H9 (cell line): ENCODE measurements around the gene CAMK1. TPM values are rescaled to one million over a fixed set of nuclear protein-coding genes. Genes with fewer than 3 reads are reported as not detected.

Experiments used
- DNase-seq: peaks from one replicate; pipeline ENCODE4 v3.0.0-alpha.2; 2017
- H2AFZ ChIP-seq: one replicate; pipeline ENCODE4 v1.6.1; 2013; ENCODE audit warnings: mild to moderate bottlenecking, low read length, control low read depth, moderate library complexity
- H2AK5ac ChIP-seq: 2 replicates; pipeline ENCODE4 v1.6.1; 2013; ENCODE audit warnings: low read length, control low read depth, mixed read lengths; ENCODE audit not compliant: insufficient read length
- H2BK120ac ChIP-seq: one replicate; pipeline ENCODE4 v1.6.1; 2013; ENCODE audit warnings: low read depth, mild to moderate bottlenecking, low read length, control low read depth, inconsistent platforms; ENCODE audit not compliant: poor library complexity, severe bottlenecking
- H2BK12ac ChIP-seq: 2 replicates; pipeline ENCODE4 v1.6.1; 2013; ENCODE audit warnings: low read length, control low read depth, mixed read lengths, low read depth; ENCODE audit not compliant: insufficient read length
- H2BK15ac ChIP-seq: 2 replicates; pipeline ENCODE4 v1.6.1; 2013; ENCODE audit warnings: low read depth, low read length, control low read depth
- H2BK20ac ChIP-seq: one replicate; pipeline ENCODE4 v1.6.1; 2013; ENCODE audit warnings: low read depth, mild to moderate bottlenecking, low read length, control low read depth, inconsistent platforms; ENCODE audit not compliant: poor library complexity, severe bottlenecking
- H2BK5ac ChIP-seq: 2 replicates; pipeline ENCODE4 v1.6.1; 2013; ENCODE audit warnings: low read length, control low read depth, mixed read lengths; ENCODE audit not compliant: insufficient read length
- H3K14ac ChIP-seq: 2 replicates; pipeline ENCODE4 v1.6.1; 2013; ENCODE audit warnings: low read length, control low read depth; ENCODE audit not compliant: insufficient read depth
- H3K18ac ChIP-seq: 2 replicates; pipeline ENCODE4 v1.6.1; 2013; ENCODE audit warnings: low read depth, mild to moderate bottlenecking, mixed read lengths, low read length, control low read depth; ENCODE audit not compliant: insufficient read length
- H3K23ac ChIP-seq: 2 replicates; pipeline ENCODE4 v1.6.1; 2013; ENCODE audit warnings: low read length, control low read depth, mixed read lengths, low read depth; ENCODE audit not compliant: insufficient read length
- H3K23me2 ChIP-seq: 2 replicates; pipeline ENCODE4 v1.6.1; 2013; ENCODE audit warnings: low read depth, mild to moderate bottlenecking, mixed read lengths, low read length, control low read depth; ENCODE audit not compliant: insufficient read length, poor library complexity, severe bottlenecking
- H3K27ac ChIP-seq: 2 replicates; pipeline ENCODE4 v1.5.1; 2013; ENCODE audit warnings: low read length, control low read depth, mixed read lengths, low read depth; ENCODE audit not compliant: insufficient read length
- H3K27me3 ChIP-seq: 2 replicates; pipeline ENCODE4 v1.6.1; 2013; ENCODE audit warnings: low read length, control low read depth, inconsistent platforms; ENCODE audit not compliant: insufficient read depth
- H3K4ac ChIP-seq: 2 replicates; pipeline ENCODE4 v1.6.1; 2013; ENCODE audit warnings: low read depth, mild to moderate bottlenecking, control low read depth, inconsistent platforms, low read length, moderate library complexity
- H3K4me1 ChIP-seq: 2 replicates; pipeline ENCODE4 v1.6.1; 2013; ENCODE audit warnings: low read length, control low read depth, inconsistent platforms; ENCODE audit not compliant: insufficient read depth
- H3K4me2 ChIP-seq: 2 replicates; pipeline ENCODE4 v1.6.1; 2013; ENCODE audit warnings: low read length, control low read depth, mixed read lengths; ENCODE audit not compliant: insufficient read length, insufficient read depth
- H3K56ac ChIP-seq: 2 replicates; pipeline ENCODE4 v1.6.1; 2013; ENCODE audit warnings: low read depth, mild to moderate bottlenecking, mixed read lengths, low read length, control low read depth; ENCODE audit not compliant: insufficient read length
- H3K79me1 ChIP-seq: 2 replicates; pipeline ENCODE4 v1.6.1; 2013; ENCODE audit warnings: low read depth, mild to moderate bottlenecking, moderate library complexity, low read length, control low read depth, inconsistent platforms; ENCODE audit not compliant: insufficient read depth, poor library complexity, severe bottlenecking
- H3K79me2 ChIP-seq: 2 replicates; pipeline ENCODE4 v1.6.1; 2013; ENCODE audit warnings: low read length, control low read depth, inconsistent platforms; ENCODE audit not compliant: insufficient read depth
- H3K9ac ChIP-seq: 2 replicates; pipeline ENCODE4 v1.6.1; 2013; ENCODE audit warnings: low read length, control low read depth, mixed read lengths; ENCODE audit not compliant: insufficient read length; ENCODE audit errors: extremely low read depth
- H3K9me3 ChIP-seq: one replicate; pipeline ENCODE4 v1.6.1; 2013; ENCODE audit warnings: low read depth, low read length, inconsistent platforms; ENCODE audit not compliant: control insufficient read depth
- H3T11ph ChIP-seq: one replicate; pipeline ENCODE4 v1.6.1; 2013; ENCODE audit warnings: mild to moderate bottlenecking, low read length, control low read depth, inconsistent platforms
- H4K20me1 ChIP-seq: one replicate; pipeline ENCODE4 v1.6.1; 2013; ENCODE audit not compliant: control insufficient read depth, insufficient read length, insufficient read depth
- H4K5ac ChIP-seq: 2 replicates; pipeline ENCODE4 v1.6.1; 2013; ENCODE audit warnings: low read depth, mild to moderate bottlenecking, mixed read lengths, low read length, control low read depth; ENCODE audit not compliant: insufficient read length
- H4K8ac ChIP-seq: replicated peaks from 2 replicates; pipeline ENCODE4 v1.6.1; 2013; ENCODE audit warnings: low read length, control low read depth, mixed read lengths, low read depth; ENCODE audit not compliant: insufficient read length
- H4K91ac ChIP-seq: 2 replicates; pipeline ENCODE4 v1.6.1; 2013; ENCODE audit warnings: low read depth, mild to moderate bottlenecking, moderate library complexity, mixed read lengths, low read length, control low read depth; ENCODE audit not compliant: insufficient read length
- H3K27ac Mint-ChIP-seq, 3 experiments: 2 replicates in 2 of 3; 3 replicates in 1 of 3; pipeline ENCODE4 v1.8.0; 2020 to 2021; ENCODE audit warnings: mixed read lengths in 3 of 3, mild to moderate bottlenecking in 1 of 3, moderate library complexity in 1 of 3
- H3K27me3 Mint-ChIP-seq: 2 replicates; pipeline ENCODE4 v1.8.0; 2021; ENCODE audit warnings: low read depth, mild to moderate bottlenecking, moderate library complexity, mixed read lengths
- H3K36me3 Mint-ChIP-seq, 3 experiments: 2 replicates in 2 of 3; 3 replicates in 1 of 3; pipeline ENCODE4 v1.8.0; 2020 to 2021; ENCODE audit warnings: low read depth in 3 of 3, mixed read lengths in 3 of 3; ENCODE audit not compliant: insufficient read depth in 1 of 3
- H3K4me1 Mint-ChIP-seq, 2 experiments: 2 replicates each; pipeline ENCODE4 v1.8.0; 2020; ENCODE audit warnings: mixed read lengths in 2 of 2
- H3K4me3 Mint-ChIP-seq, 2 experiments: 2 replicates in 1 of 2; 3 replicates in 1 of 2; pipeline ENCODE4 v1.8.0; 2020 to 2021; ENCODE audit warnings: mild to moderate bottlenecking in 2 of 2, mixed read lengths in 2 of 2, moderate library complexity in 1 of 2
- H3K9me3 Mint-ChIP-seq, 2 experiments: 2 replicates in 1 of 2; 3 replicates in 1 of 2; pipeline ENCODE4 v1.8.0; 2020; ENCODE audit warnings: mild to moderate bottlenecking in 2 of 2, mixed read lengths in 2 of 2, moderate library complexity in 1 of 2
- WGBS: extraction: QIAGEN DNeasy Blood & Tissue Kit; methylation state at CpG from one replicate; pipeline ENCODE4 v1.1.7; 2013; ENCODE audit warnings: missing lambda C conversion rate, low lambda C conversion rate, mixed read lengths; ENCODE audit not compliant: insufficient read length; ENCODE audit errors: extremely low coverage; 5-methylcytosine and 5-hydroxymethylcytosine counted together
- total RNA-seq: library from RNA; stranded (reverse); gene quantifications from 2 replicates; pipeline ENCODE4 v1.2.1, GENCODE V29; 2021
- TF ChIP-seq, protein P1 (sequence below): fragments of 200-600 bp; sonication (generic); conservative IDR thresholded peaks from 3 replicates; pipeline ENCODE4 v1.8.0; 2021; ENCODE audit warnings: antibody characterized with exemption, mild to moderate bottlenecking

The CAMK1 gene
- total RNA-seq, 1 experiment from 2014 or later: 9.2 TPM

DNA sequence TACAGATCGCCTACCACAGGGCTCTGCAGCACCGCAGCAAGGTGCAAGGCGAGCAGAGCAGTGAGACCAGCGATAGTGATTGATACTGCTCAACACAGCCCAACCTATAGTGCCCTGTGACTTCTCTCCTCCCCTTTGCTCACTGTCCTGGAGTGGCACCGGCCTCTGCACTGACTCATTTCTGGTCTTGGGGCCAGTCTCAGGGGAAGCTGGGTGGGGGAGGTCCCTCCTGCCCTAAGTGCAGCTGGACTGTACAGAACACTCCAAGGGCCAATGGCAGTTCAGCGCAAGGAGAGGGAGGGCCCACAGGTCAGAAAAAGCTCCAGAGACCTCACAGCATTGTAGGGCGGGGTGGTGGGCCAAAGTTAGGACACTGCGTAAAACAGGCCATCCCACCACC is 22.5 kb downstream of the CAMK1 start:
- no peaks in the 10 kb centered on the region for H3K9me3 Mint-ChIP-seq
- H3K79me1 ChIP-seq: no peaks in the 10 kb centered on the region

More for the DNA sequence above, 22.5 kb downstream of the CAMK1 start:
- no peak overlapping the region for H3K56ac ChIP-seq
- H4K91ac ChIP-seq: no peak overlapping the region
- no peak overlapping the region for H3K4ac ChIP-seq
- no peak overlapping the region for H2BK5ac ChIP-seq
- H2BK12ac ChIP-seq: no peak overlapping the region
- no peak overlapping the region for H3K14ac ChIP-seq
- H3K23me2 ChIP-seq: no peaks in the 10 kb centered on the region
- H3T11ph ChIP-seq: no peak overlapping the region
- H2BK120ac ChIP-seq: no peak overlapping the region
- no peak overlapping the region for H4K5ac ChIP-seq
- no peak for DNase-seq
- no peaks in the 10 kb centered on the region for H3K27me3 ChIP-seq
- H2BK20ac ChIP-seq: no peak overlapping the region
- Mint-ChIP-seq H3K36me3 (peaks cover 56 to 88% (median 80%) of the 10 kb centered on the region in 3 experiments; a peak in 6 of 7 replicates), H3K4me3 (no peak overlapping the region), H3K27me3 (no peaks in the 10 kb centered on the region; the same call in 1 of the 2 replicates), H3K27ac (no peak overlapping the region), H3K4me1 (peaks cover 13% of the 10 kb centered on the region in 2 experiments)
- no CpG with 5 or more reads among the region's 8 CpGs for WGBS
- H3K23ac ChIP-seq: no peak overlapping the region
- TF ChIP-seq, protein P1, sequence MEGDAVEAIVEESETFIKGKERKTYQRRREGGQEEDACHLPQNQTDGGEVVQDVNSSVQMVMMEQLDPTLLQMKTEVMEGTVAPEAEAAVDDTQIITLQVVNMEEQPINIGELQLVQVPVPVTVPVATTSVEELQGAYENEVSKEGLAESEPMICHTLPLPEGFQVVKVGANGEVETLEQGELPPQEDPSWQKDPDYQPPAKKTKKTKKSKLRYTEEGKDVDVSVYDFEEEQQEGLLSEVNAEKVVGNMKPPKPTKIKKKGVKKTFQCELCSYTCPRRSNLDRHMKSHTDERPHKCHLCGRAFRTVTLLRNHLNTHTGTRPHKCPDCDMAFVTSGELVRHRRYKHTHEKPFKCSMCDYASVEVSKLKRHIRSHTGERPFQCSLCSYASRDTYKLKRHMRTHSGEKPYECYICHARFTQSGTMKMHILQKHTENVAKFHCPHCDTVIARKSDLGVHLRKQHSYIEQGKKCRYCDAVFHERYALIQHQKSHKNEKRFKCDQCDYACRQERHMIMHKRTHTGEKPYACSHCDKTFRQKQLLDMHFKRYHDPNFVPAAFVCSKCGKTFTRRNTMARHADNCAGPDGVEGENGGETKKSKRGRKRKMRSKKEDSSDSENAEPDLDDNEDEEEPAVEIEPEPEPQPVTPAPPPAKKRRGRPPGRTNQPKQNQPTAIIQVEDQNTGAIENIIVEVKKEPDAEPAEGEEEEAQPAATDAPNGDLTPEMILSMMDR: no peak
- H2AK5ac ChIP-seq: no peak overlapping the region
- H4K20me1 ChIP-seq: no peaks in the 10 kb centered on the region
- H2BK15ac ChIP-seq: no peak overlapping the region
- no peaks in the 10 kb centered on the region for H3K79me2 ChIP-seq
- H3K27ac ChIP-seq: no peak overlapping the region
- H3K9me3 ChIP-seq: no peaks in the 10 kb centered on the region
- no peak overlapping the region for H3K9ac ChIP-seq
- no peak overlapping the region for H4K8ac ChIP-seq
- H3K4me2 ChIP-seq: no peak overlapping the region
- H3K18ac ChIP-seq: no peak overlapping the region
- H3K4me1 ChIP-seq: no peaks in the 10 kb centered on the region
- no peak overlapping the region for H2AFZ ChIP-seq
